A549 (cell line): Measurements from ENCODE around the gene LAMA2. TPM values are rescaled to one million over a fixed set of nuclear protein-coding genes. Genes with fewer than 3 reads are reported as not detected.

Source experiments
- ATAC-seq, 2 experiments: fragments of 200-7000 bp in 1 of 2; fragments of >200 bp in 1 of 2; cut with Nextera tagmentation in 1 of 2; cut with Tn5 transposase in 1 of 2; 3 replicates each; pipeline versions ENCODE4 v1.8.0 to v1.9.1; 2018 to 2020; ENCODE audit warnings: mild to moderate bottlenecking in 1 of 2, moderate library complexity in 1 of 2
- CTCF ChIA-PET: fragments of 300-600 bp; sonication (Branson Sonifier 250); formaldehyde crosslinking; extraction: SDS; loops from one replicate; lab custom pipeline; 2021; ENCODE audit warnings: antibody characterized with exemption, inconsistent platforms; lab: Yijun Ruan, JAX
- POLR2A ChIA-PET: fragments of 350-600 bp; formaldehyde crosslinking; extraction: SDS; loops from one replicate; lab custom pipeline; 2021; ENCODE audit warnings: antibody characterized with exemption, inconsistent platforms; lab: Yijun Ruan, JAX
- DNase-seq, 2 experiments: peaks; one replicate each; pipeline versions ENCODE4 v3.0.0 to v3.0.0-alpha.2; 2011 to 2016; ENCODE audit warnings: low read depth in 1 of 2, low spot score in 1 of 2
- FAIRE-seq: peaks from 2 replicates; lab custom pipeline; 2011; peaks lifted over from hg19 to GRCh38; lab: Jason Lieb, UNC
- H3K27ac ChIP-seq, 2 experiments: fragments of >200 bp; sonication (Bioruptor Twin); formaldehyde crosslinking; 3 replicates each; pipeline ENCODE4 v1.5.1; 2016 to 2017
- H3K4me1 ChIP-seq: fragments of >200 bp; sonication (Bioruptor Twin); formaldehyde crosslinking; 3 replicates; pipeline ENCODE4 v1.6.1; 2016
- H3K4me2 ChIP-seq: fragments of >200 bp; sonication (Bioruptor Twin); formaldehyde crosslinking; 3 replicates; pipeline ENCODE4 v1.6.1; 2016
- H3K4me3 ChIP-seq: fragments of >200 bp; sonication (Bioruptor Twin); formaldehyde crosslinking; 3 replicates; pipeline ENCODE4 v1.5.1; 2016
- H3K9me3 ChIP-seq: fragments of >200 bp; sonication (Bioruptor Twin); formaldehyde crosslinking; 3 replicates; pipeline ENCODE4 v1.6.1; 2016
- BCL3 ChIP-seq: fragments of >200 bp; sonication (Bioruptor Twin); formaldehyde crosslinking; IDR thresholded peaks from 3 replicates; pipeline ENCODE4 v1.6.1; 2016
- EHF ChIP-seq: fragments of 250-450 bp; sonication (Bioruptor Pico); IDR thresholded peaks from 2 replicates; pipeline ENCODE4 v1.5.0; 2020; ENCODE audit warnings: mild to moderate bottlenecking
- EHMT2 ChIP-seq: fragments of 200-600 bp; sonication (generic); IDR thresholded peaks from 2 replicates; pipeline ENCODE4 v1.6.1; 2016; ENCODE audit warnings: antibody characterized with exemption, low read depth, mild to moderate bottlenecking, moderate library complexity
- EP300 ChIP-seq, 2 experiments: fragments of >200 bp; sonication (Bioruptor Twin); formaldehyde crosslinking; IDR thresholded peaks; 2 replicates in 1 of 2; 3 replicates in 1 of 2; pipeline ENCODE4 v1.6.1; 2016 to 2017
- FOSL2 ChIP-seq, 2 experiments: fragments of 450-650 bp in 1 of 2; fragments of >200 bp in 1 of 2; sonication (Bioruptor Twin) in 1 of 2; formaldehyde crosslinking; IDR thresholded peaks; 2 replicates each; pipeline versions ENCODE4 v1.5.0 to v1.6.1; 2016 to 2020; ENCODE audit warnings: mild to moderate bottlenecking in 1 of 2, moderate library complexity in 1 of 2
- HOXB13 ChIP-seq: fragments of 250-450 bp; sonication (Bioruptor Pico); IDR thresholded peaks from 2 replicates; pipeline ENCODE4 v1.5.0; 2020; ENCODE audit warnings: low read depth, mild to moderate bottlenecking, moderate library complexity
- HOXB5 ChIP-seq: fragments of 250-450 bp; sonication (Bioruptor Pico); IDR thresholded peaks from 2 replicates; pipeline ENCODE4 v1.5.0; 2020; ENCODE audit warnings: mild to moderate bottlenecking, moderate library complexity
- JUN ChIP-seq, 2 experiments: fragments of >200 bp; sonication (Bioruptor Twin); formaldehyde crosslinking; IDR thresholded peaks; 2 replicates in 1 of 2; 3 replicates in 1 of 2; pipeline ENCODE4 v1.6.1; 2016 to 2017
- KDM1A ChIP-seq: fragments of 200-600 bp; sonication (generic); IDR thresholded peaks from 2 replicates; pipeline ENCODE4 v1.6.1; 2016; ENCODE audit warnings: low read depth, mild to moderate bottlenecking
- MAZ ChIP-seq: fragments of 150-350 bp; IDR thresholded peaks from 2 replicates; pipeline ENCODE4 v1.6.1; 2014; ENCODE audit warnings: antibody characterized with exemption, low read depth, low read length, borderline replicate concordance
- NPAS2 ChIP-seq: fragments of 250-450 bp; sonication (Bioruptor Pico); IDR thresholded peaks from 2 replicates; pipeline ENCODE4 v1.8.0; 2022; ENCODE audit warnings: mild to moderate bottlenecking, moderate library complexity, borderline replicate concordance
- PBX3 ChIP-seq: IDR thresholded peaks from 2 replicates; pipeline ENCODE4 v1.6.1; 2012
- POLR2AphosphoS2 ChIP-seq: conservative IDR thresholded peaks from 2 replicates; pipeline ENCODE4 v1.6.1; 2012; ENCODE audit warnings: low read length, improper control_type of control experiment, inconsistent platforms
- RCOR1 ChIP-seq: fragments of 150-350 bp; IDR thresholded peaks from 2 replicates; pipeline ENCODE4 v1.6.1; 2014; ENCODE audit warnings: antibody characterized with exemption, low read length, low read depth
- SMC3 ChIP-seq: fragments of >200 bp; sonication (Bioruptor Twin); formaldehyde crosslinking; IDR thresholded peaks from 3 replicates; pipeline ENCODE4 v1.6.1; 2018; ENCODE audit warnings: inconsistent platforms
- SREBF2 ChIP-seq: fragments of 450-650 bp; IDR thresholded peaks from 2 replicates; pipeline ENCODE4 v1.6.1; 2014; ENCODE audit warnings: mild to moderate bottlenecking, moderate library complexity
- TFCP2L1 ChIP-seq: fragments of 250-450 bp; sonication (Bioruptor Pico); IDR thresholded peaks from 2 replicates; pipeline ENCODE4 v1.5.0; 2021; ENCODE audit warnings: mild to moderate bottlenecking
- WGBS: methylation state at CpG from one replicate; pipeline ENCODE4 v1.1.6; 2017; ENCODE audit errors: missing lambda C conversion rate; 5-methylcytosine and 5-hydroxymethylcytosine counted together
- polyA plus RNA-seq, 4 experiments: library from polyadenylated mRNA; depleted of rRNA in 3 of 4; stranded (reverse); fragments of >200 nt; fragmentation: RNase III in 1 of 4; extraction: RNeasy Plus Mini Kit Qiagen cat#74134 plus additional on column Dnase treatment in 1 of 4; gene quantifications; 2 replicates in 3 of 4; 3 replicates in 1 of 4; pipeline ENCODE4 v1.2.3, GENCODE V29; 2011 to 2017
- TF ChIP-seq, protein P1 (sequence below): fragments of 450-650 bp; IDR thresholded peaks from 2 replicates; pipeline ENCODE4 v1.6.1; 2014; ENCODE audit warnings: antibody characterized with exemption

LAMA2 gene
- polyA plus RNA-seq, 2 of the 4 experiments (the other 2 are of a cell fraction) = 0.21 to 1.3 TPM

- no peak overlapping the region for H3K4me3 ChIP-seq
- 91% methylated on average over 5 of the region's 5 CpGs for WGBS
- ChIA-PET POLR2A (no interaction called here), CTCF (no interaction called here)
- no peak overlapping the region for H3K27ac ChIP-seq
- DNase-seq (no peak), FAIRE-seq (no peak), ATAC-seq (no peak)
- TF ChIP-seq SREBF2 (no peak), EP300 (IDR thresholded peaks at IDR 0.05) (no peak), FOSL2 (IDR thresholded peaks at IDR 0.05) (no peak), FOSL2 (CRISPR knock-in tag; IDR thresholded peaks at IDR 0.05) (no peak), BCL3 (no peak), PBX3 (no peak), SMC3 (no peak)
- H3K4me1 ChIP-seq = no peaks in the 10 kb centered on the region; the same call in 2 of the 3 replicates
- no peak overlapping the region for H3K4me2 ChIP-seq
- no peaks in the 10 kb centered on the region for H3K9me3 ChIP-seq
Measured at GRCh38 chr6:129507059-129507807, 624.3 kb downstream of the LAMA2 start.

GRCh38 chr6:129507846-129508245 is 624.9 kb downstream of the LAMA2 start:
- H3K4me2 ChIP-seq = no peak overlapping the region
- CTCF ChIA-PET = no interaction called here
- no peaks in the 10 kb centered on the region for H3K9me3 ChIP-seq
- no peak for DNase-seq
- FAIRE-seq = no peak
- WGBS = 70% methylated on average over 1 of the region's 1 CpG
- TF ChIP-seq HOXB13 (CRISPR knock-in tag) (no peak), KDM1A (no peak), EHF (no peak), FOSL2 (IDR thresholded peaks at IDR 0.05) (no peak), FOSL2 (CRISPR knock-in tag; IDR thresholded peaks at IDR 0.05) (no peak), JUN (IDR thresholded peaks at IDR 0.05) (no peak), TFCP2L1 (CRISPR knock-in tag) (no peak), NPAS2 (CRISPR knock-in tag) (no peak), RCOR1 (no peak), HOXB5 (CRISPR knock-in tag) (no peak)
- TF ChIP-seq, protein P1, sequence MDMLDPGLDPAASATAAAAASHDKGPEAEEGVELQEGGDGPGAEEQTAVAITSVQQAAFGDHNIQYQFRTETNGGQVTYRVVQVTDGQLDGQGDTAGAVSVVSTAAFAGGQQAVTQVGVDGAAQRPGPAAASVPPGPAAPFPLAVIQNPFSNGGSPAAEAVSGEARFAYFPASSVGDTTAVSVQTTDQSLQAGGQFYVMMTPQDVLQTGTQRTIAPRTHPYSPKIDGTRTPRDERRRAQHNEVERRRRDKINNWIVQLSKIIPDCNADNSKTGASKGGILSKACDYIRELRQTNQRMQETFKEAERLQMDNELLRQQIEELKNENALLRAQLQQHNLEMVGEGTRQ = no peak
- no peak for ATAC-seq
- H3K4me3 ChIP-seq = no peak overlapping the region
- H3K27ac ChIP-seq = no peak overlapping the region
- POLR2A ChIA-PET = no interaction called here
- H3K4me1 ChIP-seq = no peaks in the 10 kb centered on the region

DNA sequence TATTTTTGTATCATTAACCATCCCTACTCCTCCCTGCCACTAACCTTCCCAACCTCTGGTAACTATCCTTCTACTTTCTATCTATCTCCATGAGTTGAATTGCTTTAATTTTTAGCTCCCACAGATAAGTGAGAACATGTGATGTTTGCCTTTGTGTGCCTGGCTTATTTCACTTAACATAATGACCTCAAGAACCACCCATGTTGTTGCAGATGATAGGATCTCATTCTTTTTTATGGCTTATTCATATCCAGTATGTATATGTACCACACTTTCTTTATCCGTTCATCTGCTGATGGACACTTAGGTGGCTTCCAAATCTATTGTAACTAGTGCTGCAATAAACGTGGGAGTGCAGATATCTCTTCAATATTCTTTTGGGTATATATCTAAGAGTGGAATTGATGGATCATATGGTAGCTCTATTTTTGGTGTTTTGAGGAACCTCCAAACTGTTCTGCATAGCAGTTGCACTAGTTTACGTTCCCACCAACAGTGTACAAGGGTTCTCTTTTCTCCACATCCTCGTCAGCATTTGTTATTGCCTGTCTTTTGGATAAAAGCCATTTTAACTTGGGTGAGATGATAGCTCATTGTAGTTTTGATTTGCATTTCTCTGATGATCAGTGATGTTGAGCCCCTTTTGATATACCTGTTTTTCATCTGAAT is 625.7 kb downstream of the LAMA2 start:
- ATAC-seq = no peak
- Histone ChIP-seq H3K27ac (no peak overlapping the region), H3K4me2 (no peak overlapping the region), H3K9me3 (no peaks in the 10 kb centered on the region), H3K4me3 (no peak overlapping the region), H3K4me1 (no peaks in the 10 kb centered on the region)
- ChIA-PET POLR2A (no interaction called here), CTCF (no interaction called here)
- TF ChIP-seq POLR2AphosphoS2 (no peak), MAZ (no peak), EHMT2 (no peak), EP300 (IDR thresholded peaks at IDR 0.05) (no peak)
- DNase-seq = no peak
- WGBS = 62% methylated on average over 4 of the region's 4 CpGs
- FAIRE-seq = no peak
